Measurements from ENCODE around the gene SAXO1.
"Not testable (repeated sequence)": the region's sequence is repeated elsewhere in the genome, so short reads cannot be mapped to it uniquely, and the experiment has no call there.

The SAXO1 gene

DNA sequence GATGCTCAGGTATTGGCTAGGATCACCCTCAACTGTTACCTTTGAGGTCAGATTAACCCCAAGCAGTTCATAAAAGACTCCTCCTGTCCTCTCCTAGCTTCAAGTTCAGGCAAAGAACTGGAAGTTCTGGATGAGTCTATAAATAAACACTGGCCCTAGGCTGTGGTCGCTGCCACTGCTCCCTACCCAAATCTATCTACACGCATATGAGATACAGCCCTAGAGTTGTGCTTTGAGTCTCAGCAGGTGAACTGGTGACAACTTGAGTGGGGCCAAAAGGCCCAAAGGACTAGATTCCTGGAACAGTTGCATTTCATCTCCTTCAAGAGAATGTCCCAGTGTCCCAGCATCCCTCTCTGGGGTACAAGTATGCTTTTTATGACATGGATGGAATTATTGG, 62.6 kb downstream of the SAXO1 start:
- DNase-seq (ENCODE audit: low read depth in 2 of 2), result no peak

- no peak for DNase-seq (ENCODE audit: low read depth in 2 of 2)
Observed at GRCh38 chr9:18969128-18969527, 63.9 kb downstream of the SAXO1 start.

DNA sequence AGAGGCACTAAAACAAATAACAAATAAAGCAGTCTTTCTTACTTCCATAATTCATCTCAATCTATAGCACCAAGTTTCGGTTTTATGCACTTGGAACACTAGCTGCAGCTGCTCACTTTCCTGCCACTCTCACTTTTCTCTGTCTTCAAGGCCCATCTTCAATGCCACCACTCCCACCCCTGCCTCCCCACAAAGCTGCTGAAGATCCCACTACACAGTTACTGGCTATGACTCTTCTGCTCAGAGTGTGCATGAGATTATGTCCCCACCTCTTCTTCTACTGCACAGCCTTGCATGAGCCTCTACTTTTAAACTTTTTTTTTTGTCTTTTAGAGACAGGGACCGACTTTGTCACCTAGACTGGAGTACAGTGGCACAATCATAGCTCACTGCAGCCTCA, 77.4 kb downstream of the SAXO1 start:
- no peak for DNase-seq (ENCODE audit: low read depth in 2 of 2)

- no peak for DNase-seq (ENCODE audit: low read depth in 2 of 2)
Observed at GRCh38 chr9:18951936-18952335, 81.1 kb downstream of the SAXO1 start.

DNA sequence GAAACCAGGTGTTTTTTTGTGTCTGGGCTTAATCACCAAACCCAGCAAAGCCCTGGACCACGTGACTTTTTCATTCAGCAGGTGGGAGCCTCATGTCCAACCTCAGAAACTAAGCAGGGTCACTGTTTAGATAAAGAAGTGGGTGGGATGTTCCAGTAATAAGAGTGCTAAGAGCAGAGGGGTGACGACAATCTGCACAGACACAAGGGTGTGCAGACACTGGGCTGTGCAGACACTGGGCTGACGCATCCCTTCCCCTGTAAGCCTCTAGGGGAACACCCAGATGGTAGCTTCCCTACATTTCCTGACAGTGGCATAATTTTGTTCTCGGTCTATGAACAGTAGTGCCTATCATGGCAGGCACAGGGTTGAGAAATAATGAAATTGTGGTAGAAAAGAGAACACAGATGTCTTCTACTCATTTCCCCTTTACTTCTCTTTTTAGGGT, 85.1 kb downstream of the SAXO1 start:
- DNase-seq (ENCODE audit: low read depth in 2 of 2), result no peak

- DNase-seq (ENCODE audit: low read depth in 2 of 2), result no peak
Observed at GRCh38 chr9:18942801-18943200, 90.2 kb downstream of the SAXO1 start.

GRCh38 chr9:18941060-18941740, 91.8 kb downstream of the SAXO1 start:
- DNase-seq (ENCODE audit: low read depth in 2 of 2), result no peak

DNA sequence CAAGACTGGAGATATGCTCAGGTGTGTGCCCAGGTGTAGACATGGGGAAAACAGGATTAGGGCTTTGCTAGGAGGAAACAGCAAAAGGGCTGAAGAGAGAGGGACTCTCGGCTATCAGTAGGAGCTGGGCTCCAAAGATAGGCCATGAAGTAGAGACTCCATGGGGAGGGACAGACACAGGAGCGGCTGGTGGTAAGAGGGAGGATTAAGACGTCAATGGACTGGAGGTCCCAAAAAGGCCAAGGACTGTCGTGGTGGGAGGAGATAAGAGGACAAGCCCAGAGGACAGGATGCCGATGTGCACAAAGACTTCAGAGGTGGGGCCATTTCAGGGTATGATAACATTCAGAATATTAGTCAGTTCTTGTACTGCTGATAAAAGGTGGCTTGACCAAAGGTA, 93.1 kb downstream of the SAXO1 start:
- DNase-seq (ENCODE audit: low read depth in 2 of 2), result no peak

DNA sequence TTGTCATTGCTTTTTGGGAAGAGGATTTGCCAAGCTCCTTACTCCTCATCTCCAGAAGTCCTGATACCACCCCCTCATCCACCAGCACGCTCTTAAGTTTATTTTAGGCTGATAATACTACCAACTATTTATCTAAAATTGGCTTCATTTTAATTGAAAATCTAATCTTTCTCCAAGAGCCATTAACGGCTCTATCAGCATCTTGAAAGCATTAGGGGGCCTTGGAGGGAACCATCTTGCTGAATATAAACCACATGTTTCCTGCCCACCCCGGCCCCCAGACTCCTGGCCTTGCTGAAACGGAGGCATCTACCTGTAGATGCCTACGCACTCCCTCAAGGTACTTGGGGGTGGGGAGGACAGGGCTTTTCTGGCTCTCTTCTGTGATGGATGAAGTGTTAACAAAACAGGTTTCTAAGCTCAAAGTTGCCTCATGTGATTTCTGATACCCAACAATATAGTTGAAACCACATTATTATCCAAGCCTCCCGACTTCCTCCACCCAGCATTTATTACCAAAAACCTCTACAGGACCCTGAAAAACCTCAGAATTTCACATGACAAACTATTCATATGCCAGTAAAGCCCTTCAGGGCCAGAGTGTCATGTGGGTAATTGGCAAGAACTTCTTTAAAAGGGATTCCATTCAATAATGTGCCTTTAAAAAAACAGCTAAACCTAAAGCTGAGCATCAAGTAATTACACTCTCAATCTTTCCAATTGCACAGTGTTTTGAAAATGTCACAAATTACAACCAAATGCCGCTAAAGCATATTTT, 96.7 kb downstream of the SAXO1 start:
- DNase-seq (ENCODE audit: low read depth in 2 of 2), result no peak

- DNase-seq (ENCODE audit: low read depth in 2 of 2), result no peak
Observed at GRCh38 chr9:18935541-18935940, 97.5 kb downstream of the SAXO1 start.

- DNase-seq (ENCODE audit: low read depth in 2 of 2), result not testable (repeated sequence)
Observed at GRCh38 chr9:18930611-18931010, 102.4 kb downstream of the SAXO1 start.

DNA sequence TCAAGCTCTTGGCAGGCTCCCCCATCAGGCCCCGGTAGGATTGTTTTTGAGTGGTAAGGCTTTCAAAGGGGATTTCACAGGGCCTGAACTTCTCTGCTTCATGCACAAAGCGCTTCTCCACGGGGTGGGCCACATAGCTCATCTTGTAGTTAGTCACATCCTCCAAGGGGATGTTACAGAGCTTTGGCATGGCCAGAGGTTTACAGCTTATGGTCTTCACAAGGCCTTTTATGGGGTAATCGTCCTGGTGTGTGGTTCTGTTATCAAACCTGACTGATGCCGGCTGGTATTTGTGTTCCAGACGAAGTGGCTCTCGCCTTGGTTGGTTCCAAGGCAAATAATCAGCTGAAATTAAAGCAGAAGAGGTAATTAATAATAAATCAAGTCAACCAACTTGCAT, 104.3 kb downstream of the SAXO1 start:
- no peak for DNase-seq (ENCODE audit: low read depth in 2 of 2)

- no peak for DNase-seq (ENCODE audit: low read depth in 2 of 2)
Observed at GRCh38 chr9:18926513-18926912, 106.5 kb downstream of the SAXO1 start.

- no peak for DNase-seq (ENCODE audit: low read depth in 2 of 2)
Observed at GRCh38 chr9:18925880-18926279, 107.1 kb downstream of the SAXO1 start.

DNA sequence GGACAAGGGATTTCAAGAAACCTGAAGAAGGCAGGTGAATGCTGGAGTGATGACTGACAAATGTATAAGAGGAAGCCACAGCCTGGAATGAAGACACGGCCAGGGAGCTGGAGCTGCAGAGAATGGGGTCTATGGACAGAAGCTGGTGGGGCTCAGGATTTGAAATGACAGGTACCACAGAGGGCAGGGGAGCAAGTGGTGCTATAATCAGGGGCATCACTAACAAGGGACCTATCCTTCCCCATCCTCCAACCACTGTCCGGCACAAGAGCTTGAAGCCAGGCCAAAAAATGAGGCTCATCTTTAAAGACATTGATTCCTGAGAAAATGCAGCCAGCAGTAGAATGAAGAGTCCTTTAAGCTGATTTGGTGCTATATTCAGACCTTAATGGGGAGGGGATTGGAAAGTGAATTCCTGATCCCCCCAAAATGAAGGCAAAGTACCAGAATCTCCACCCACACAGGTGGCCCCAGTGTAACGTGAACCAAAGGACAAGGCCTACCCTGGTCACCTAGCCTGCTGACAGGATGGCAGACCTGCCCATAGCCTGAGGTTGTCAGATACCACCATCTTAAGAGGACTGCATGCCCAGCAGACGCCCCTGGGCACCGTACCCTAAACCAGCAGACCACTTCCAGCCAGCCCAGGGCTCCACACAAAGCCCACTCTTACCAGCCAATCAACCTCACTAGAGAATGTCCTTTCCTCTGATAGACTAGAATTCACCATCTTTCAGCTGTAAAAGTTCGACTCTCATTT, 109.2 kb downstream of the SAXO1 start:
- DNase-seq (ENCODE audit: low read depth in 2 of 2), result no peak

- DNase-seq (ENCODE audit: low read depth in 2 of 2), result no peak
Observed at GRCh38 chr9:18923167-18923566, 109.8 kb downstream of the SAXO1 start.

- no peak for DNase-seq (ENCODE audit: low read depth in 2 of 2)
Observed at GRCh38 chr9:18922161-18922885, 110.7 kb downstream of the SAXO1 start.

- DNase-seq (ENCODE audit: low read depth in 2 of 2), result no peak
Observed at GRCh38 chr9:18921366-18922075, 111.5 kb downstream of the SAXO1 start.

DNA sequence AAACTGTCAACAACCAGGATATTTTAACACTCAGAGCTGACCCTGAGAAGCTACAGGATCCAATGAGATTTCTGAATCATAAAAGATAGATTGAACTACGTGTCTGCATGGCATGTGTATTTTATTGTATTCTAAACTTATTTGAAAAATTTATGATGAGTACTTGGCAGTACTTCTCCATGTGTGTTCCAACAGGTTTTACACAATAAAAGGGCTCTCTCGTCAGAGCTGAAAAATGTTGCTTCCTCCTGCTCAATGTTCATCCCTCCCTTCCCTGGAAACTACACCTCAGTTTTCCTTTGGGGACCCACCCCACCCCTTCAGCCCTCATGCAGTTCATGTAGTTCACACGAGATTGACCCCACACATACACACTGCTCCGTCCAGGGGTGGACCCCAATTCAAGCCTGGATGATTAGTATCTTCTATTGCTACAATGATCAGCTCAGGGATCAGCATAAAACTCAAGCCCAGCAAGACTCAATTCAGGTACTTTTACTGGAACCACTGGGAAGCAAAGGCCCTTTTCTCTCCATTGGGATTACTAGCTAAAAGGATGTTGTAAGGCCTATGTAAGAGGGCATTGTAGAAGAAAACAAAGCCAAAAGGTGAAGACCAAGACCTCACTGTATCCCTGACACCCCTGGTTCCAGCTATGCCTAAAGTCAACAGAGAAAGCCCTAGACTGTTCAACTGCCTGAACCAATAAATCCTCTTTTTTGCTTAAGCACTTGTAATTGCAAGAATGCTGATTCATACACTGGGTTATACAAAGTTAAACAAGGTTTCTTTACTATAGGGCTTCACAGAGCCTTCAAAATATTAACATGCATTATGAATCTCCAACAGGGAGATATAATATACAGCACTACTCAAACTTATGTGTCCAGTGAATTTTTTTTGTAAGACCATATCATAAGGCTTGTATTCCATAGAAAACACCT, 112.6 kb downstream of the SAXO1 start:
- DNase-seq (ENCODE audit: low read depth in 2 of 2), result no peak

DNA sequence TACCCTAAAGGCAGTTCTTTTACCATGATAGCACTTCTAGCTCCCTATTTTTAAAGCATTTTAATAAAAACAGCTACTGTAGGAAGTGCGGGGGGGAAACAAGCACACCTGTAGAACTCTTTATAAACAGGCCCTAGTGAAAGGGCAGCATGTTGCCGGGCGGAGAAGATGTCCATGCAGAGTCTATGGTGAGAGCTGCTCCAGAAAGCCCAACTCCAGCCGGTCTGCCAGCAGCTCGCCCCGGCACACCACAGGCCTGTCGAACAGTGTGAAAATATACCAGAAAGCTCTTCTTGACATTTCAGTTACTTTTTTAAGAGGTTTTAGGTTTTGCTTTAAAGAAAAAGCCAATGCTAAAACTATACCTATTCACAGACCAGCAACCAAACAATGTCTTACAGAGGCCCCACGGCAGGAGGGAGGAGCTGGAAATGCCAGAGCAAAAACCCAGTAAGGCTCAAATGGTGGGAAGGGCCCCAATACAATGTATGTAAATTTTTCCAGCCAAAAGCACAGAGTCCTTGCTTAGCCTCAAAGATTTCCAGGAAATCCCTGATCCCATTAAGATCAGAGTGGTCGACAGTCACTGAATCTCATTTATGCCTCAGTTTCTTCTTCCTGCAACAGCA, 121.2 kb downstream of the SAXO1 start:
- DNase-seq (ENCODE audit: low read depth in 2 of 2), result no peak

All from stimulated activated CD8-positive, alpha-beta memory T cell treated with anti-CD3 and anti-CD28 coated beads, Interleukin-7, amount 100 ng/mL, for 1 hour (primary cell).